RWPE2 (cell line): Measurements from ENCODE around the gene AGK.
A peak's percentile ranks its signal among the peaks of the same experiment; 100 is the strongest.
"Not testable (repeated sequence)": the region's sequence is repeated elsewhere in the genome, so short reads cannot be mapped to it uniquely, and the experiment has no call there.

Experiments
- ATAC-seq: fragments of 200-7000 bp; cut with Tn5 transposase; 3 replicates; pipeline ENCODE4 v1.9.1; 2021; ENCODE audit warnings: low read depth
- DNase-seq: peaks from one replicate; pipeline ENCODE4 v3.0.0-alpha.2; 2020; ENCODE audit warnings: low spot score
- H3K27ac ChIP-seq: fragments of 450-650 bp; 2 replicates; pipeline ENCODE4 v1.5.1; 2017; ENCODE audit warnings: mild to moderate bottlenecking; ENCODE audit not compliant: poor library complexity, severe bottlenecking
- H3K27me3 ChIP-seq: fragments of 250-450 bp; sonication (Bioruptor Pico); 2 replicates; pipeline ENCODE4 v1.5.1; 2021; ENCODE audit warnings: mild to moderate bottlenecking, moderate library complexity; ENCODE audit not compliant: insufficient read depth, poor library complexity, severe bottlenecking
- H3K36me3 ChIP-seq: fragments of 250-450 bp; sonication (Bioruptor Pico); 2 replicates; pipeline ENCODE4 v1.5.1; 2020; ENCODE audit warnings: low read depth, mild to moderate bottlenecking, moderate library complexity
- H3K4me1 ChIP-seq: fragments of 250-450 bp; sonication (Bioruptor Pico); 2 replicates; pipeline ENCODE4 v1.5.1; 2021; ENCODE audit warnings: mild to moderate bottlenecking, moderate library complexity; ENCODE audit not compliant: insufficient read depth, poor library complexity, severe bottlenecking
- H3K4me3 ChIP-seq: fragments of 250-450 bp; sonication (Bioruptor Pico); 2 replicates; pipeline ENCODE4 v1.5.1; 2021; ENCODE audit warnings: mild to moderate bottlenecking, moderate library complexity; ENCODE audit not compliant: severe bottlenecking
- H3K9me3 ChIP-seq: fragments of 250-450 bp; sonication (Bioruptor Pico); 2 replicates; pipeline ENCODE4 v1.5.1; 2021; ENCODE audit warnings: mild to moderate bottlenecking, moderate library complexity; ENCODE audit not compliant: severe bottlenecking
- CTCF ChIP-seq: fragments of 450-650 bp; IDR thresholded peaks from one replicate; pipeline ENCODE4 v1.5.1; 2017; ENCODE audit warnings: mild to moderate bottlenecking, moderate library complexity; ENCODE audit not compliant: poor library complexity, severe bottlenecking

The AGK gene

GRCh38 chr7:141575654-141576448, 24.6 kb downstream of the AGK start:
- no peaks in the 10 kb centered on the region for H3K4me1 ChIP-seq
- ATAC-seq: no peak
- no peak overlapping the region for H3K27ac ChIP-seq
- DNase-seq: no peak
- no peaks in the 10 kb centered on the region for H3K27me3 ChIP-seq
- no peak for TF ChIP-seq CTCF
- peaks cover 3% of the 10 kb centered on the region for H3K9me3 ChIP-seq
- peaks cover 22% of the 10 kb centered on the region; the same call in 1 of the 2 replicates for H3K36me3 ChIP-seq
- no peak overlapping the region for H3K4me3 ChIP-seq

DNA sequence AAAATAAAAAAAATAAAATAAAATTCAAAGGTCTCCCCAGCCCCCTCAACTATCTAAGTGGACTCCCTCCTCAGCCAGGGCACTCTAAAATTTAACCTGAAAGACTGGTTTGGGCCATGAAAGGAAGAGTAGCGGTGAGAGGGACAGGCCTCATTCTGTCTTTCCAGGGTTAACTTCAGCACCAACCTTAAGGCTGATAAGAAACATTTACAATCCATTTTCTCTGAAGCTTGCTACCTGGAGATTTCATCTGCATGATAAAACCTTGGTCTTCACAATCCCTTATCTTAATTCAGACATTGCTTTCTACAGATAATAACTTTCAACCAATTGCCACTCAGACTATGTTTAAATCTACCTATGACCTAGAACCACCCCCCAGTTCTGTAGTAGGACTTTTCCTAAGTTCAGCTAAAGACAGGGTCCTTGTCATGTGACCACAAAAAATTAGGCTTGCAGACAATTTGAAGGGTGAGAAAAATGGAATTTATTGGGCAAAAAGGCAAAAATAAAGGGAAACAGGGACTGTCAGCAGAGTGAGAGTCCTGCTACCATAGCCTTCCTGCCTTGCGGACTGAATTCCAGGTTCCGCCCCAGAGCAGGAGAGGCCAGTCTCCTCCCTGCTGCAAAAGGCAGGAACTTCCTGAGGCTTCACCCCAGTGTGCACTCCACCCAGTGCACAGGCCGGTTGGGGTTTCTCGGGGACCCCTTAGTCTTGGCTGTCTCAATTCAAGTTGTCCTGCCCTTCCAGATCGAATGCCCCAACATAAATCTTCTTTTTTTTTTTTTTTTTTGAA, 26.0 kb downstream of the AGK start:
- TF ChIP-seq CTCF: no peak
- Histone ChIP-seq H3K36me3 (peaks cover 12% of the 10 kb centered on the region; the same call in 1 of the 2 replicates), H3K27me3 (no peaks in the 10 kb centered on the region), H3K4me3 (no peak overlapping the region), H3K9me3 (peaks cover 3% of the 10 kb centered on the region), H3K4me1 (no peaks in the 10 kb centered on the region), H3K27ac (no peak overlapping the region)
- no peak for ATAC-seq
- no peak for DNase-seq

GRCh38 chr7:141579953-141580352, 28.7 kb downstream of the AGK start:
- not testable (repeated sequence) for H3K4me1 ChIP-seq, ATAC-seq

DNA sequence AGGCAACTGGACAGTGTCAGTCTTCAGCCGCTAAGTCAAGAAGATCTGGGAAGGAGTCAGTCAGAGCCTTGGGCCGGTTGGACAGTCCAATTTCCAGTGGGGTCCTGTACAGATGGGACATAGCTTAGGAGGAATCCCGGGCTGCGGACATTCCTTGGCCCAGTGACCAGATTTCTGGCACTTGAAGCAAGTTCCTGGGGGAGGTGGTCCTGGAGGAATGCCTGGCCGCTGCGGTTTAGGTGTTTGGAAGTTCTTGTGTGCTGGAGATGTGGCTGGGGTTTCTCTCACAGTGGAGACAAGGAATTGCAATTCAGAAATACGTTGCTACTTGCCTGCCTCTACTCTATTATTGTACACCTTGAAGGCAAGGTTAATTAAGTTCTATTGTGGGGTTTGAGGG, 30.9 kb downstream of the AGK start:
- not testable (repeated sequence) for H3K9me3 ChIP-seq, DNase-seq, ATAC-seq, H3K27ac ChIP-seq, H3K4me3 ChIP-seq, H3K27me3 ChIP-seq, H3K36me3 ChIP-seq
- peaks cover 23% of the 10 kb centered on the region for H3K4me1 ChIP-seq

More at GRCh38 chr7:141579953-141580352, 28.7 kb downstream of the AGK start:
- DNase-seq, H3K27ac ChIP-seq, H3K27me3 ChIP-seq, H3K4me3 ChIP-seq, H3K36me3 ChIP-seq, H3K9me3 ChIP-seq: not testable (repeated sequence)

GRCh38 chr7:141584935-141585334, 33.7 kb downstream of the AGK start:
- H3K36me3 ChIP-seq: peaks cover 4% of the 10 kb centered on the region; the same call in 1 of the 2 replicates
- TF ChIP-seq CTCF: no peak
- no peak for DNase-seq
- peaks cover 26% of the 10 kb centered on the region for H3K4me1 ChIP-seq
- no peaks in the 10 kb centered on the region for H3K27me3 ChIP-seq
- H3K27ac ChIP-seq: peak overlapping the region; percentile 86
- H3K9me3 ChIP-seq: no peaks in the 10 kb centered on the region
- no peak for ATAC-seq
- H3K4me3 ChIP-seq: no peak overlapping the region
